ENCODE data around the gene TAF3.

TAF3 gene

GRCh38 chr10:8044331-8044907 lies 226.1 kb downstream of the TAF3 start:
- H3K4me3 ChIP-seq (ENCODE audit: low read depth in 1 of 2, low read length in 2 of 2), result peak overlapping the region in 1 of 2 donors; percentile 32
- peaks cover 83% of the 10 kb centered on the region for H3K27me3 ChIP-seq (ENCODE audit: low read depth, low read length)
- peaks cover 0 to 40% of the 10 kb centered on the region in 2 donors for H3K4me1 ChIP-seq (ENCODE audit: control insufficient read depth in 1 of 2, insufficient read depth in 2 of 2, low read length in 2 of 2)
- H3K9me3 ChIP-seq (ENCODE audit: control insufficient read depth in 1 of 2, low read length in 2 of 2), result peaks cover 3% of the 10 kb centered on the region in 2 donors
- no peaks in the 10 kb centered on the region for H3K36me3 ChIP-seq (ENCODE audit: control insufficient read depth in 1 of 2, insufficient read depth in 2 of 2, low read length in 2 of 2)
- no peak overlapping the region for H3K27ac ChIP-seq (ENCODE audit: low read length)

- H3K4me1 ChIP-seq (ENCODE audit: control insufficient read depth in 1 of 2, insufficient read depth in 2 of 2, low read length in 2 of 2), result peaks cover 0 to 47% of the 10 kb centered on the region in 2 donors
- H3K4me3 ChIP-seq (ENCODE audit: low read depth in 1 of 2, low read length in 2 of 2), result peak overlapping the region; percentile 17 to 32
- peaks cover 86% of the 10 kb centered on the region for H3K27me3 ChIP-seq (ENCODE audit: low read depth, low read length)
- no peak overlapping the region for H3K27ac ChIP-seq (ENCODE audit: low read length)
- H3K9me3 ChIP-seq (ENCODE audit: control insufficient read depth in 1 of 2, low read length in 2 of 2), result no peaks in the 10 kb centered on the region
- no peaks in the 10 kb centered on the region for H3K36me3 ChIP-seq (ENCODE audit: control insufficient read depth in 1 of 2, insufficient read depth in 2 of 2, low read length in 2 of 2)
These were observed 226.8 kb downstream of the TAF3 start for GRCh38 chr10:8044908-8045725.

GRCh38 chr10:8045726-8046494 lies 227.6 kb downstream of the TAF3 start:
- peak overlapping the region in 1 of 2 donors; percentile 32 for H3K4me3 ChIP-seq (ENCODE audit: low read depth in 1 of 2, low read length in 2 of 2)
- peaks cover 89% of the 10 kb centered on the region for H3K27me3 ChIP-seq (ENCODE audit: low read depth, low read length)

GRCh38 chr10:8047452-8048280 lies 229.4 kb downstream of the TAF3 start:
- Histone ChIP-seq H3K27me3 (ENCODE audit: low read depth, low read length) (peaks cover 84% of the 10 kb centered on the region), H3K9me3 (ENCODE audit: control insufficient read depth in 1 of 2, low read length in 2 of 2) (no peaks in the 10 kb centered on the region), H3K4me3 (ENCODE audit: low read depth in 1 of 2, low read length in 2 of 2) (no peak overlapping the region), H3K27ac (ENCODE audit: low read length) (no peak overlapping the region), H3K4me1 (ENCODE audit: control insufficient read depth in 1 of 2, insufficient read depth in 2 of 2, low read length in 2 of 2) (peaks cover 0 to 71% of the 10 kb centered on the region in 2 donors), H3K36me3 (ENCODE audit: control insufficient read depth in 1 of 2, insufficient read depth in 2 of 2, low read length in 2 of 2) (no peaks in the 10 kb centered on the region)

More at GRCh38 chr10:8045726-8046494, 227.6 kb downstream of the TAF3 start:
- Histone ChIP-seq H3K36me3 (ENCODE audit: control insufficient read depth in 1 of 2, insufficient read depth in 2 of 2, low read length in 2 of 2) (no peaks in the 10 kb centered on the region), H3K9me3 (ENCODE audit: control insufficient read depth in 1 of 2, low read length in 2 of 2) (no peaks in the 10 kb centered on the region), H3K4me1 (ENCODE audit: control insufficient read depth in 1 of 2, insufficient read depth in 2 of 2, low read length in 2 of 2) (peaks cover 0 to 55% of the 10 kb centered on the region in 2 donors), H3K27ac (ENCODE audit: low read length) (no peak overlapping the region)

- Histone ChIP-seq H3K4me3 (ENCODE audit: low read depth in 1 of 2, low read length in 2 of 2) (no peak overlapping the region), H3K4me1 (ENCODE audit: control insufficient read depth in 1 of 2, insufficient read depth in 2 of 2, low read length in 2 of 2) (peaks cover 0 to 72% of the 10 kb centered on the region in 2 donors), H3K27ac (ENCODE audit: low read length) (no peak overlapping the region), H3K36me3 (ENCODE audit: control insufficient read depth in 1 of 2, insufficient read depth in 2 of 2, low read length in 2 of 2) (no peaks in the 10 kb centered on the region), H3K27me3 (ENCODE audit: low read depth, low read length) (peaks cover 82% of the 10 kb centered on the region), H3K9me3 (ENCODE audit: control insufficient read depth in 1 of 2, low read length in 2 of 2) (no peaks in the 10 kb centered on the region)
These were observed 230.1 kb downstream of the TAF3 start for GRCh38 chr10:8048281-8049008.

GRCh38 chr10:8049045-8049864 lies 230.9 kb downstream of the TAF3 start:
- H3K27me3 ChIP-seq (ENCODE audit: low read depth, low read length), result peaks cover 81% of the 10 kb centered on the region
- no peaks in the 10 kb centered on the region for H3K36me3 ChIP-seq (ENCODE audit: control insufficient read depth in 1 of 2, insufficient read depth in 2 of 2, low read length in 2 of 2)
- H3K27ac ChIP-seq (ENCODE audit: low read length), result no peak overlapping the region
- H3K9me3 ChIP-seq (ENCODE audit: control insufficient read depth in 1 of 2, low read length in 2 of 2), result no peaks in the 10 kb centered on the region
- H3K4me1 ChIP-seq (ENCODE audit: control insufficient read depth in 1 of 2, insufficient read depth in 2 of 2, low read length in 2 of 2), result peaks cover 0 to 72% of the 10 kb centered on the region in 2 donors
- peak overlapping the region; percentile 16 to 65 for H3K4me3 ChIP-seq (ENCODE audit: low read depth in 1 of 2, low read length in 2 of 2)

GRCh38 chr10:8049865-8050555 lies 231.7 kb downstream of the TAF3 start:
- Histone ChIP-seq H3K4me1 (ENCODE audit: control insufficient read depth in 1 of 2, insufficient read depth in 2 of 2, low read length in 2 of 2) (peaks cover 0 to 72% of the 10 kb centered on the region in 2 donors), H3K36me3 (ENCODE audit: control insufficient read depth in 1 of 2, insufficient read depth in 2 of 2, low read length in 2 of 2) (no peaks in the 10 kb centered on the region), H3K27me3 (ENCODE audit: low read depth, low read length) (peaks cover 80% of the 10 kb centered on the region), H3K27ac (ENCODE audit: low read length) (no peak overlapping the region), H3K9me3 (ENCODE audit: control insufficient read depth in 1 of 2, low read length in 2 of 2) (no peaks in the 10 kb centered on the region), H3K4me3 (ENCODE audit: low read depth in 1 of 2, low read length in 2 of 2) (peak overlapping the region; percentile 16 to 65)

GRCh38 chr10:8050556-8051108 lies 232.3 kb downstream of the TAF3 start:
- H3K4me1 ChIP-seq (ENCODE audit: control insufficient read depth in 1 of 2, insufficient read depth in 2 of 2, low read length in 2 of 2), result peaks cover 0 to 72% of the 10 kb centered on the region in 2 donors
- no peaks in the 10 kb centered on the region for H3K9me3 ChIP-seq (ENCODE audit: control insufficient read depth in 1 of 2, low read length in 2 of 2)
- H3K36me3 ChIP-seq (ENCODE audit: control insufficient read depth in 1 of 2, insufficient read depth in 2 of 2, low read length in 2 of 2), result no peaks in the 10 kb centered on the region
- H3K27me3 ChIP-seq (ENCODE audit: low read depth, low read length), result peaks cover 80% of the 10 kb centered on the region
- peak overlapping the region; percentile 16 to 65 for H3K4me3 ChIP-seq (ENCODE audit: low read depth in 1 of 2, low read length in 2 of 2)
- no peak overlapping the region for H3K27ac ChIP-seq (ENCODE audit: low read length)

- Histone ChIP-seq H3K27me3 (ENCODE audit: low read depth, low read length) (peaks cover 78% of the 10 kb centered on the region), H3K27ac (ENCODE audit: low read length) (no peak overlapping the region), H3K4me3 (ENCODE audit: low read depth in 1 of 2, low read length in 2 of 2) (peak overlapping the region in 1 of 2 donors; percentile 28), H3K36me3 (ENCODE audit: control insufficient read depth in 1 of 2, insufficient read depth in 2 of 2, low read length in 2 of 2) (no peaks in the 10 kb centered on the region), H3K4me1 (ENCODE audit: control insufficient read depth in 1 of 2, insufficient read depth in 2 of 2, low read length in 2 of 2) (peaks cover 0 to 75% of the 10 kb centered on the region in 2 donors), H3K9me3 (ENCODE audit: control insufficient read depth in 1 of 2, low read length in 2 of 2) (no peaks in the 10 kb centered on the region)
These were observed 233.0 kb downstream of the TAF3 start for GRCh38 chr10:8051109-8051821.
